ENCODE results near the gene STK11IP. TPM values are rescaled to one million over a fixed set of nuclear protein-coding genes. Genes with fewer than 3 reads are reported as not detected.

STK11IP gene
- total RNA-seq, 2 experiments from 2014 or later: 26.4 to 27.5 TPM

GRCh38 chr2:219613461-219614070 is 15.9 kb downstream of the STK11IP start:
- Mint-ChIP-seq H3K4me3 (no peak overlapping the region), H3K9me3 (no peaks in the 10 kb centered on the region), H3K36me3 (ENCODE audit: low read depth) (peaks cover 16% of the 10 kb centered on the region), H3K27ac (no peak overlapping the region), H3K4me1 (ENCODE audit: low read depth) (peaks cover 15% of the 10 kb centered on the region), H3K27me3 (no peaks in the 10 kb centered on the region)
- ChIA-PET POLR2A (no interaction called here), CTCF (interaction anchor here (1.3 to 2.5 kb wide), 2 partner anchors 29 to 53 kb away, joined by 4 to 6 read pairs; no protein-coding TSS in a partner anchor)
- ATAC-seq (no peak), DNase-seq (no peak)
- intact Hi-C loops (cut with micrococcal nuclease): no loop called here
- TF ChIP-seq, protein P1, sequence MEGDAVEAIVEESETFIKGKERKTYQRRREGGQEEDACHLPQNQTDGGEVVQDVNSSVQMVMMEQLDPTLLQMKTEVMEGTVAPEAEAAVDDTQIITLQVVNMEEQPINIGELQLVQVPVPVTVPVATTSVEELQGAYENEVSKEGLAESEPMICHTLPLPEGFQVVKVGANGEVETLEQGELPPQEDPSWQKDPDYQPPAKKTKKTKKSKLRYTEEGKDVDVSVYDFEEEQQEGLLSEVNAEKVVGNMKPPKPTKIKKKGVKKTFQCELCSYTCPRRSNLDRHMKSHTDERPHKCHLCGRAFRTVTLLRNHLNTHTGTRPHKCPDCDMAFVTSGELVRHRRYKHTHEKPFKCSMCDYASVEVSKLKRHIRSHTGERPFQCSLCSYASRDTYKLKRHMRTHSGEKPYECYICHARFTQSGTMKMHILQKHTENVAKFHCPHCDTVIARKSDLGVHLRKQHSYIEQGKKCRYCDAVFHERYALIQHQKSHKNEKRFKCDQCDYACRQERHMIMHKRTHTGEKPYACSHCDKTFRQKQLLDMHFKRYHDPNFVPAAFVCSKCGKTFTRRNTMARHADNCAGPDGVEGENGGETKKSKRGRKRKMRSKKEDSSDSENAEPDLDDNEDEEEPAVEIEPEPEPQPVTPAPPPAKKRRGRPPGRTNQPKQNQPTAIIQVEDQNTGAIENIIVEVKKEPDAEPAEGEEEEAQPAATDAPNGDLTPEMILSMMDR (IDR thresholded peaks at IDR 0.05): no peak

DNA sequence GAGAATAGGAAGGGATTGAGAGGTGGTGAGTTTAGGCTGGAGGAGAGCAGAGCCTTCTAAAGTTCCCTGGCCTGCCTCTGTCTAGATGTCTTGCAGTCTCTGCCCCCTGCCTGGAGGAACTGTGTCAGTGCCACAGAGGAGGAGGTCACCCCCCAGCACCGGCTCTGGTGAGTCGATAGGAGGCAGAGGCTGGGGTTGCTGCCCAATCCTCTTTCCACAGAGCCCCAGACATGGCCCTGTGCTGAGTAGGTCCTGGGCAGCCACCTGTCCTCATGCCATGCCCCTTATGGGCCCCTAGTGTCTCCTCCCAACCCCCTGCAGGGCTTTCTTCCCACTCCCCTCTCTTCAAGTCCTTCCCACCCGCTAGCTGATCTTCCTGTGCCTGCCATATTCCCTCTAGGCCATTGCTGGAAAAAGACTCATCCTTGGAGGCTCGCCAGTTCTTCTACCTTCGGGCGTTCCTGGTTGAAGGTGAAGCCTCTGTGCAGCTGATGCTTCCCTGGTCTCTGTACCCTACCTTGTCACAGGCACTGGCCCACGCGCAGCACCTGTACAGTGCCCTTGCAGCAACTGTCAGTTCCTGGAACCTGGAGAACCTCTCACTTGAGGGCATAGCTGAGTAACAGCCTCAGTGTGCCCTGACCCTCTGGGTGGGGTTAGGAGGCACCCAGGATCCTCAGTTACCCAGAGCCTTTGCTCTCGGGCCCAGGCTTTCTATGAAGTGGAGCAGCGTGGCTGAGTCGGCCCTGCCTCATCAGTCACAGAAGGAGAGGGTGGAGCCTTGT is 16.6 kb downstream of the STK11IP start:
- Mint-ChIP-seq H3K4me1 (ENCODE audit: low read depth) (peaks cover 15% of the 10 kb centered on the region), H3K27me3 (no peaks in the 10 kb centered on the region), H3K27ac (no peak overlapping the region), H3K36me3 (ENCODE audit: low read depth) (peaks cover 16% of the 10 kb centered on the region), H3K4me3 (no peak overlapping the region), H3K9me3 (no peaks in the 10 kb centered on the region)
- TF ChIP-seq, protein P1 (IDR thresholded peaks at IDR 0.05): no peak
- ChIA-PET CTCF (interaction anchor here (1.3 to 2.5 kb wide), 2 partner anchors 28 to 54 kb away, joined by 4 to 6 read pairs; no protein-coding TSS in a partner anchor), POLR2A (no interaction called here)
- no peak for ATAC-seq
- DNase-seq: no peak
- intact Hi-C loops (cut with micrococcal nuclease): no loop called here

DNA sequence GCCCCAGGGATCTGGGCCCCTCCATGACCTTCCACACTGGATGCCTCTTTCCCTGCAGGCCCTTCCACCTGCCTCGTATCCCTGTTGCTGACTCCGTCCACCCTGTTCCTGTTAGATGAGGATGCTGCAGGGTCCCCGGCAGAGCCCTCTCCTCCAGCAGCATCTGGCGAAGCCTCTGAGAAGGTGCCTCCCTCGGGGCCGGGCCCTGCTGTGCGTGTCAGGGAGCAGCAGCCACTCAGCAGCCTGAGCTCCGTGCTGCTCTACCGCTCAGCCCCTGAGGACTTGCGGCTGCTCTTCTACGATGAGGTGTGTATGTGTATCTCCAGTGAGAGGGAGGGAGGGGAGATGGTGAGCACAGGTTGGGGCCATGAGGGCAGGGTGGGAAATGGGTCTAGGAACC is 17.4 kb downstream of the STK11IP start:
- TF ChIP-seq, protein P1 (IDR thresholded peaks at IDR 0.05): no peak
- no peaks in the 10 kb centered on the region for H3K27me3 Mint-ChIP-seq
- intact Hi-C loops (cut with micrococcal nuclease): no loop called here
- CTCF ChIA-PET: interaction anchor here (2.5 kb wide), 1 partner anchor 28 kb away, joined by 6 read pairs; no protein-coding TSS in a partner anchor
- no peak for DNase-seq
- ATAC-seq: no peak
- no peak overlapping the region for H3K27ac Mint-ChIP-seq
- H3K9me3 Mint-ChIP-seq: no peaks in the 10 kb centered on the region
- POLR2A ChIA-PET: no interaction called here
- peaks cover 15% of the 10 kb centered on the region for H3K4me1 Mint-ChIP-seq (ENCODE audit: low read depth)
- no peak overlapping the region for H3K4me3 Mint-ChIP-seq
- peaks cover 14% of the 10 kb centered on the region for H3K36me3 Mint-ChIP-seq (ENCODE audit: low read depth)

- H3K9me3 Mint-ChIP-seq: no peaks in the 10 kb centered on the region
- POLR2A ChIA-PET: no interaction called here
Measured at GRCh38 chr2:219615894-219616293, 18.2 kb downstream of the STK11IP start.

More at GRCh38 chr2:219615894-219616293, 18.2 kb downstream of the STK11IP start:
- CTCF ChIA-PET: interaction anchor here (2.5 kb wide), 1 partner anchor 27 kb away, joined by 6 read pairs; no protein-coding TSS in a partner anchor
- no peak for ATAC-seq
- H3K27ac Mint-ChIP-seq: no peak overlapping the region
- DNase-seq: no peak
- H3K4me1 Mint-ChIP-seq (ENCODE audit: low read depth): peaks cover 15% of the 10 kb centered on the region
- H3K36me3 Mint-ChIP-seq (ENCODE audit: low read depth): peaks cover 13% of the 10 kb centered on the region
- intact Hi-C loops (cut with micrococcal nuclease): no loop called here
- no peaks in the 10 kb centered on the region for H3K27me3 Mint-ChIP-seq
- TF ChIP-seq, protein P1 (IDR thresholded peaks at IDR 0.05): no peak
- no peak overlapping the region for H3K4me3 Mint-ChIP-seq

All from activated CD8-positive, alpha-beta T cell treated with anti-CD3 and anti-CD28 coated beads for 36 hours (primary cell).